ENCODE measurements around the gene IL12RB2. TPM values are rescaled to one million over a fixed set of nuclear protein-coding genes. Genes with fewer than 3 reads are reported as not detected.

Gene IL12RB2
- polyA plus RNA-seq, 3 donors, result not detected

DNA sequence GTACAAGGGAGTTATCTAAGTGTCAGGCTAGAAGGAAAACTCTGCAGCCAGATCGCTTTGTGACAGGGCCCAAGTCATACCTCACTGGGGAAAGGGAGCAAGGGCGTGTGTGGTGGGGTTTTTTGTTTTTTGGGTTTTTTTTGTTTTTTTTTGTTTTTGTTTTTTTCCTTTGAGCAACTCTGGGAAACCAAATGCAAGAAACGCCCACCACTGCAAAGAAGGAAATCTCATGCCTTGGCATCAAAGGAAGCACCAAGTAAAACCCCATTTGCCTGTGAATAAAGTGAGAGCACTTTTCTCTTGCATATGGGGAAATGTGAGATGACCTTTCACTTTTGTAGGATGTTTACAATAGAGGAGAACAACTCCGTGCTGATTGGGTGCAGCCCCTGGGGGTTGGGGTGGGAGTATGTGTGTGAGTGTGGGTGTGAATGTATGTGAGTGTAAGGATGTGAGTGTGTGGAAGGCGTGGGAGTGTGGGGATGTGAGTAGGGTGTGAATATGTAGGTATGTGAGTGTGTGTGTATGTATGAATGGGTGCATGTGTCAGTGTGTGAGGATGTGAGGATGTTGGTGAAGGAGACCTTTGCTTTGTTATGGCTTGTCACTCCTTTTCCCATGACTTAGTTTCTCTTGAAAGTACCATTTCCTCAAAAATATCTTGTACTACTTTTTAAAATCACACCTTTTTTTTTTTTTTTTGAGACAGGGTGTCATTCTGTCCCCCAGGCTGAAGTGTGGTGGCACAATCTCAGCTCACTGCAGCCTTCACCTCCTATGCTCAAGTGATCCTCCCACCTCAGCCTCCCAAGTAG, 34.6 kb downstream of the IL12RB2 start:
- Histone ChIP-seq H3K27ac (ENCODE audit: low read depth in 1 of 2, low read length in 2 of 2) (no peak overlapping the region), H3K9ac (ENCODE audit: insufficient read depth, low read length, poor library complexity, severe bottlenecking) (no peak overlapping the region), H3K9me3 (replicated peaks in 1 of 2; ENCODE audit: control insufficient read depth in 1 of 2, insufficient read depth in 1 of 2, low read length in 2 of 2) (no peaks in the 10 kb centered on the region), H3K4me2 (replicated peaks; ENCODE audit: extremely low read depth, low read length, poor library complexity, severe bottlenecking) (no peak overlapping the region), H3K4me1 (ENCODE audit: control insufficient read depth in 1 of 2, insufficient read depth in 2 of 2, low read length in 2 of 2) (no peaks in the 10 kb centered on the region), H3K79me2 (ENCODE audit: insufficient read depth, low read length) (no peaks in the 10 kb centered on the region), H3K27me3 (ENCODE audit: control insufficient read depth in 2 of 2, insufficient read depth in 2 of 2, low read length in 2 of 2) (no peaks in the 10 kb centered on the region), H3K36me3 (replicated peaks in 1 of 2; ENCODE audit: control insufficient read depth in 1 of 2, insufficient read depth in 2 of 2, low read length in 2 of 2) (no peaks in the 10 kb centered on the region), H4K20me1 (ENCODE audit: insufficient read depth, low read length) (no peaks in the 10 kb centered on the region), H3K4me3 (replicated peaks in 1 of 3; ENCODE audit: low read depth in 2 of 3, low read length in 3 of 3) (no peak overlapping the region), H2AFZ (ENCODE audit: insufficient read depth, low read depth, low read length, poor library complexity, severe bottlenecking) (no peak overlapping the region)
- TF ChIP-seq, protein P1, sequence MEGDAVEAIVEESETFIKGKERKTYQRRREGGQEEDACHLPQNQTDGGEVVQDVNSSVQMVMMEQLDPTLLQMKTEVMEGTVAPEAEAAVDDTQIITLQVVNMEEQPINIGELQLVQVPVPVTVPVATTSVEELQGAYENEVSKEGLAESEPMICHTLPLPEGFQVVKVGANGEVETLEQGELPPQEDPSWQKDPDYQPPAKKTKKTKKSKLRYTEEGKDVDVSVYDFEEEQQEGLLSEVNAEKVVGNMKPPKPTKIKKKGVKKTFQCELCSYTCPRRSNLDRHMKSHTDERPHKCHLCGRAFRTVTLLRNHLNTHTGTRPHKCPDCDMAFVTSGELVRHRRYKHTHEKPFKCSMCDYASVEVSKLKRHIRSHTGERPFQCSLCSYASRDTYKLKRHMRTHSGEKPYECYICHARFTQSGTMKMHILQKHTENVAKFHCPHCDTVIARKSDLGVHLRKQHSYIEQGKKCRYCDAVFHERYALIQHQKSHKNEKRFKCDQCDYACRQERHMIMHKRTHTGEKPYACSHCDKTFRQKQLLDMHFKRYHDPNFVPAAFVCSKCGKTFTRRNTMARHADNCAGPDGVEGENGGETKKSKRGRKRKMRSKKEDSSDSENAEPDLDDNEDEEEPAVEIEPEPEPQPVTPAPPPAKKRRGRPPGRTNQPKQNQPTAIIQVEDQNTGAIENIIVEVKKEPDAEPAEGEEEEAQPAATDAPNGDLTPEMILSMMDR (IDR thresholded peaks at IDR 0.05), result no peak
- H3K4me3 Mint-ChIP-seq, result no peak overlapping the region
- H3K27me3 Mint-ChIP-seq (ENCODE audit: low read depth in 3 of 3), result peaks cover 0 to 4% (median 0%) of the 10 kb centered on the region in 3 donors
- H3K27ac Mint-ChIP-seq, result peak overlapping the region in 1 of 7 donors; percentile 37
- WGBS (ENCODE audit: insufficient coverage), result 100% methylated on average over 2 of the region's 5 CpGs
- peaks cover 2% of the 10 kb centered on the region for H3K4me1 Mint-ChIP-seq
- DNase-seq, result no peak
- no peaks in the 10 kb centered on the region for H3K36me3 Mint-ChIP-seq
- H3K9me3 Mint-ChIP-seq, result no peaks in the 10 kb centered on the region
- intact Hi-C loops (cut with micrococcal nuclease), result loop anchor here (10.0 kb wide), 1 partner anchor 163 kb away; no protein-coding TSS in a partner anchor

DNA sequence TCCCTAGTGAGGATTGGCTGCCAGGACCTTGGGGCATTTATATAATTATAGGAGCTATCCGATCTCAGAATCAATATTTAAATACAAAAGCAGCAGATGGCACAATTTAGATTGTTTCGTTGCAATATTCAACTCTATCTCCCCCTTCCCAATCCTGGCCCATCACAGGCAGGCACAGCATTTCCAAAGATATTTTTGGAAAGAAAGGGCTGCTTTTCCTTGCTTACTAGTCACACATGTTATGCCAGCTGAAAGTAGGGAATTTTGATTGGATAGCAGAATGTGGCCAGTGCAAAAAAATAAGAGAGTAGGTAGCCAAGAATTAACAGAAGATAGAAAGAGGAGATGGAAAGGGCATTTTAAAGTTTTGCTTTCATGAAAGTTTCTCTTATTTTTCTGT, 37.9 kb downstream of the IL12RB2 start:
- intact Hi-C loops (cut with micrococcal nuclease), result loop anchor here (10.0 kb wide), 1 partner anchor 159 kb away; no protein-coding TSS in a partner anchor
- H3K4me1 ChIP-seq (ENCODE audit: control insufficient read depth in 1 of 2, insufficient read depth in 2 of 2, low read length in 2 of 2), result no peaks in the 10 kb centered on the region
- H3K4me2 ChIP-seq (replicated peaks; ENCODE audit: extremely low read depth, low read length, poor library complexity, severe bottlenecking), result no peak overlapping the region
- Mint-ChIP-seq H3K4me1 (no peaks in the 10 kb centered on the region), H3K27me3 (ENCODE audit: low read depth in 3 of 3) (peaks cover 0 to 2% (median 0%) of the 10 kb centered on the region in 3 donors), H3K4me3 (no peak overlapping the region), H3K9me3 (no peaks in the 10 kb centered on the region), H3K27ac (no peak overlapping the region), H3K36me3 (no peaks in the 10 kb centered on the region)
- no peak overlapping the region for H2AFZ ChIP-seq (ENCODE audit: insufficient read depth, low read depth, low read length, poor library complexity, severe bottlenecking)
- H3K36me3 ChIP-seq (replicated peaks in 1 of 2; ENCODE audit: control insufficient read depth in 1 of 2, insufficient read depth in 2 of 2, low read length in 2 of 2), result no peaks in the 10 kb centered on the region
- WGBS (ENCODE audit: insufficient coverage), result no CpG with 5 or more reads among the region's 2 CpGs
- H4K20me1 ChIP-seq (ENCODE audit: insufficient read depth, low read length), result no peaks in the 10 kb centered on the region
- H3K27me3 ChIP-seq (ENCODE audit: control insufficient read depth in 2 of 2, insufficient read depth in 2 of 2, low read length in 2 of 2), result no peaks in the 10 kb centered on the region
- no peak overlapping the region for H3K4me3 ChIP-seq (replicated peaks in 1 of 3; ENCODE audit: low read depth in 2 of 3, low read length in 3 of 3)
- H3K9me3 ChIP-seq (replicated peaks in 1 of 2; ENCODE audit: control insufficient read depth in 1 of 2, insufficient read depth in 1 of 2, low read length in 2 of 2), result no peaks in the 10 kb centered on the region
- H3K9ac ChIP-seq (ENCODE audit: insufficient read depth, low read length, poor library complexity, severe bottlenecking), result no peak overlapping the region
- H3K27ac ChIP-seq (ENCODE audit: low read depth in 1 of 2, low read length in 2 of 2), result no peak overlapping the region
- no peaks in the 10 kb centered on the region for H3K79me2 ChIP-seq (ENCODE audit: insufficient read depth, low read length)
- DNase-seq, result no peak
- TF ChIP-seq, protein P1 (IDR thresholded peaks at IDR 0.05), result no peak
